Gastroesophageal sphincter (tissue), 3 donors: ENCODE results near the gene RPS14.

ENCODE experiments used
- CTCF ChIP-seq, 4 experiments: fragments of 200-600 bp in 2 of 4; fragments of 450-650 bp in 2 of 4; sonication (generic) in 1 of 4; IDR thresholded peaks; one replicate each; pipeline ENCODE4 v1.5.1; 2017 to 2019; ENCODE audit warnings: antibody characterized with exemption in 4 of 4, mild to moderate bottlenecking in 2 of 4, moderate library complexity in 2 of 4
- POLR2A ChIP-seq, 2 donors: fragments of 450-650 bp; IDR thresholded peaks; one replicate each; pipeline ENCODE4 v1.6.1; 2017; ENCODE audit warnings: antibody characterized with exemption in 2 of 2, mild to moderate bottlenecking in 2 of 2, moderate library complexity in 1 of 2
- POLR2AphosphoS5 ChIP-seq: sonication (generic); formaldehyde crosslinking; IDR thresholded peaks from one replicate; pipeline ENCODE4 v1.6.1; 2017; ENCODE audit warnings: antibody characterized with exemption

GRCh38 chr5:150497989-150498317 is 48.4 kb upstream of the RPS14 start:
- TF ChIP-seq CTCF (IDR thresholded peaks at IDR 0.05) (no peak), POLR2A (IDR thresholded peaks at IDR 0.05) (no peak), POLR2AphosphoS5 (no peak)
